ENCODE data around the gene BACE1. TPM values are rescaled to one million over a fixed set of nuclear protein-coding genes. Genes with fewer than 3 reads are reported as not detected.

Gene BACE1
- 9.4 TPM for total RNA-seq

DNA sequence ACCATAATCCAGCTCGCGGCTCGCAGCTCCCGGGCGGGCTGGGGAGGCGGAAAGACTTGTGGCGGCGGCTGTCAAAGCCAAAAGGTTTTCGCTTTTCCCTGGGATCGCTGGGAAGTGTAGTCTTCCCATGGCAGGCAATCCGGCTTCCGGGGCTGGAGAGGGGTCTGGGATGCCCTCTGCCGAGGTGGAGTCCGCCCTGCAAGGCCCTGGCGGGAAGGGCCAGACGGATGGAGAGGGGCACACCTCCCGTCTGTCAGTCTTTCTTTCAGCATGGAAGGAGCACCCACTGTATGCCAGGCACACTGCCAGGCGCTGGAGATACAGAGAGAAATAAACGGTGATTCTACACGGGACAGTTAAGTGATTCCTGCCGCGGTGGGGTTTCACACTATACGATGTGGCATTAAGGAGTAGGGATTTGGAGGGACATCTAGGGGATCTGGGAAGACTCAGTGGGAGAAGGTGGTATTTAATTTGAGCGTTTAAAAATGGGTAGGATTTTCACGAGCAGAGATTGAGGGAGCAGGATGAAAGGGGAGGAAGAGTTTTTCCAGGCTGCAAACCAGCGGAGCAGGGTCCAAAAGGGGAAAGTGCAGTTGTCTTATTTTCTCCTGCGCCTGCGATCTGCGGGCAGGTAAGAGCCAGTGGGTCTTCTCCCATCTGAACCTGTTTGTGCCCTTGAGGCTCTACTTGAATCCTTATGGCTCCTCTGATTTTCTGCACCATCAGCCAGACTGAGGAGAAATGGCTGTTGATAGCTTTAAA lies at the start of gene BACE1:
Gene BACE1, minus strand, starts transcription at position 60 of the 765 bp plus-strand sequence. CDS start 461 bp downstream, outside the sequence.
- peak within 1 kb of the TSS; percentile 79 to 89 (median 88) for H3K4me3 ChIP-seq (ENCODE audit: low read length in 3 of 3)
- no peaks in the 10 kb centered on the region for H3K27me3 ChIP-seq (ENCODE audit: control insufficient read depth in 3 of 3, insufficient read depth in 3 of 3, low read length in 3 of 3)
- peaks cover 20 to 25% (median 22%) of the 10 kb centered on the region in 3 donors for H3K4me1 ChIP-seq (ENCODE audit: control insufficient read depth in 3 of 3, insufficient read depth in 3 of 3, low read length in 3 of 3)
- H3K9ac ChIP-seq (ENCODE audit: low read depth in 1 of 3, low read length in 3 of 3), result peak within 1 kb of the TSS; percentile 76 to 87 (median 77)
- H3K9me3 ChIP-seq (ENCODE audit: control insufficient read depth in 3 of 3, low read length in 3 of 3), result no peaks in the 10 kb centered on the region
- no peak within 1 kb of the TSS for H3K27ac ChIP-seq (ENCODE audit: low read depth, low read length)
- H3K36me3 ChIP-seq (ENCODE audit: control insufficient read depth in 3 of 3, insufficient read depth in 3 of 3, low read length in 3 of 3), result no peaks in the 10 kb centered on the region

DNA sequence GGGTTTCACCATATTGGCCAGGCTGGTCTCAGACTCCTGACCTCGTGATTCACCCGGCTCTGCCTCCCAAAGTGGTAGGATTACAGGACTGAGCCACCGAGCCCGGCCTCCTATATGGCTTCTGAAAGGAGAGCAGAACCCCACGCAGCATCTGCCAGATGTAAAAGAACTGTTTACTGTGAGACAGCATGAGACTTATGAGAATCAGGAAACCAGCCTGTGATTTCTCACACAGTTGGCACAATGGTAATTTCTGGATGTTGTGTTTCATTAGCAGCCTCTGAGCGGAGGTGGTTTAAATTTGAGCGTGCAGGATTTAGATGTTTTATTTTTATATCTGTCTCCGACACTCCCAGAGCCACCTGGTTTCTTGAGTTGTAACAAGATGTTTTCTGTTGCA lies 45.4 kb upstream of the BACE1 start:
- H3K9ac ChIP-seq (ENCODE audit: low read depth in 1 of 3, low read length in 3 of 3), result no peak overlapping the region
- H3K27ac ChIP-seq (ENCODE audit: low read depth, low read length), result no peak overlapping the region
- H3K27me3 ChIP-seq (ENCODE audit: control insufficient read depth in 3 of 3, insufficient read depth in 3 of 3, low read length in 3 of 3), result no peaks in the 10 kb centered on the region
- no peaks in the 10 kb centered on the region for H3K4me1 ChIP-seq (ENCODE audit: control insufficient read depth in 3 of 3, insufficient read depth in 3 of 3, low read length in 3 of 3)
- H3K9me3 ChIP-seq (ENCODE audit: control insufficient read depth in 3 of 3, low read length in 3 of 3), result no peaks in the 10 kb centered on the region
- H3K4me3 ChIP-seq (ENCODE audit: low read length in 3 of 3), result no peak overlapping the region
- H3K36me3 ChIP-seq (ENCODE audit: control insufficient read depth in 3 of 3, insufficient read depth in 3 of 3, low read length in 3 of 3), result peaks cover 22 to 30% (median 27%) of the 10 kb centered on the region in 3 donors

DNA sequence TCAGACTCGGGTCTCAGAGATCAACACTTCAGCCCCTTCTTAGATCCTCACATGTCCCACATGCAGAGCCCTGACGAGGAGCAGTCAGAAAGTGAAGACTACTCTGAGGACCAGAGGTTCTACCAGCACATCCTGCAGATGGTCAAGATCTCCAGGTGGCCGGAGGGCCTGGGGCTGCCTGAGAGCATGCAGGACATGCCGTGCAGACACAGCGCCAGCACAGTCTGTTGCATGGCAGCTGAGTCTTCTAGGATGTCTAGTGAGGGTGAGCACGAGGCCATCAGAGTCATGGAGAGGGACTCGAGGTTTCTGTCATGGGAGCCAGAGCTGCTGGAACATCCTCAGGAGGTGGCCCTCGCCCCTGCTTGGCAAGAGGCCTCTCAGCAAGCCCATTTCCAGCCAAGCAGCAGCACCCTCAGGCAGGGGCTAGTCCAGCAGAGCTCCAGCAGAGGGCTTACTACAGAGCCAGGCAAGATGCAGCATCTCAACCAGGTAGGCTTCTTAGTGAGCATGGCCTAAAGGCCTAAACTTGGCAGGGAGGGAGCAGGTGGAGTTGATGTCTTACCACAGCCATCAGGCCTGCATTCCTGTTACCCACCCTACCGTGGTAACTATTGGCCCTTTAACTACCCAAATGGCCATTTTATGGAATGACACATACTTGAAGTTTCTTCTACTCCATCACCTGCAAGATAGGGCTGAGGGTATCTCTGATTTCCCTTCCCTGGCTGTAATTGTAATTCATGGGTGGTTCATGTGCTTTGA lies 40.3 kb upstream of the BACE1 start:
- Histone ChIP-seq H3K4me1 (ENCODE audit: control insufficient read depth in 3 of 3, insufficient read depth in 3 of 3, low read length in 3 of 3) (no peaks in the 10 kb centered on the region), H3K27me3 (ENCODE audit: control insufficient read depth in 3 of 3, insufficient read depth in 3 of 3, low read length in 3 of 3) (no peaks in the 10 kb centered on the region), H3K4me3 (ENCODE audit: low read length in 3 of 3) (no peak overlapping the region), H3K9me3 (ENCODE audit: control insufficient read depth in 3 of 3, low read length in 3 of 3) (no peaks in the 10 kb centered on the region), H3K27ac (ENCODE audit: low read depth, low read length) (no peak overlapping the region), H3K36me3 (ENCODE audit: control insufficient read depth in 3 of 3, insufficient read depth in 3 of 3, low read length in 3 of 3) (peaks cover 15 to 28% (median 19%) of the 10 kb centered on the region in 3 donors), H3K9ac (ENCODE audit: low read depth in 1 of 3, low read length in 3 of 3) (no peak overlapping the region)

DNA sequence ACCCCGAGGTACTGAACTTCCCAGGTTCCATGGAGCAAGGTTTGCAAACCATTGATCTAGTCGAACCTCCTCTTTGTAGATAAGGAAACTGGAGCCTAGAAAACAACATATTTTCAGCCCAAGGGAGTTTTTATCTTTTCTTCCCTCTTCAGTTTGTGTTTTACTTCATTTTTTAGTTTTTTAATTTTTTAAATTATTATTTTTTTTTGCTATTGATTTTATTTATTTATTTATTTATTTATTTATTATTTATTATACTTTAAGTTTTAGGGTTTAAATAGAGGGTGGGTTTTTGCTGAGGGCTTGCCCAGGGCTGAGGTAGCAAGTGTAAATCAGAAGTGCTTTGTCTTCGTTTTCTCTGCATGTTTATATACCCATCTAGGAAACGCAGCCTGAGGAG lies 38.5 kb upstream of the BACE1 start:
- peaks cover 15 to 28% (median 19%) of the 10 kb centered on the region in 3 donors for H3K36me3 ChIP-seq (ENCODE audit: control insufficient read depth in 3 of 3, insufficient read depth in 3 of 3, low read length in 3 of 3)
- no peaks in the 10 kb centered on the region for H3K9me3 ChIP-seq (ENCODE audit: control insufficient read depth in 3 of 3, low read length in 3 of 3)
- H3K27me3 ChIP-seq (ENCODE audit: control insufficient read depth in 3 of 3, insufficient read depth in 3 of 3, low read length in 3 of 3), result no peaks in the 10 kb centered on the region
- H3K27ac ChIP-seq (ENCODE audit: low read depth, low read length), result no peak overlapping the region
- no peak overlapping the region for H3K4me3 ChIP-seq (ENCODE audit: low read length in 3 of 3)
- no peak overlapping the region for H3K9ac ChIP-seq (ENCODE audit: low read depth in 1 of 3, low read length in 3 of 3)
- H3K4me1 ChIP-seq (ENCODE audit: control insufficient read depth in 3 of 3, insufficient read depth in 3 of 3, low read length in 3 of 3), result no peaks in the 10 kb centered on the region

DNA sequence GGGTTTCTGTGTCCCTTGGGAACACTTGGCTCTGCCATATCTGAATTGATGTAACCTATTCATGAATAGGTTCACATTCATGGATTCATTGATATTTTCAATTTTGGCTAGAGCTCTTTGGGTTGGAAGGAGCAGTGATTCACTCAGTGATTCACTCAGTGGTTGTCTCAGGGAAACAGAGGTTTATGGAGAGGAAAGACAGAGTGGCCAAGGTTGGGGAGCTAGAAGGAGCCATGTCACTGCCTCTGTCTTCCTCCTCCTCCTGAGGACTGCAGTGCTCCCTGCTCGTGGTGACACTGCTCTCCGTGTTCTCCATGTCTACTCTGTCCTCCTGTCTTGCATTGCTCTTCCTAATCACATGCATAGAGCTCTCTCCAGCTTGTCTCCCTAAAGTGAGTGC lies 29.0 kb upstream of the BACE1 start:
- H3K9me3 ChIP-seq (ENCODE audit: control insufficient read depth in 3 of 3, low read length in 3 of 3), result no peaks in the 10 kb centered on the region
- H3K27me3 ChIP-seq (ENCODE audit: control insufficient read depth in 3 of 3, insufficient read depth in 3 of 3, low read length in 3 of 3), result no peaks in the 10 kb centered on the region
- no peak overlapping the region for H3K9ac ChIP-seq (ENCODE audit: low read depth in 1 of 3, low read length in 3 of 3)
- H3K27ac ChIP-seq (ENCODE audit: low read depth, low read length), result no peak overlapping the region
- no peak overlapping the region for H3K4me3 ChIP-seq (ENCODE audit: low read length in 3 of 3)
- H3K4me1 ChIP-seq (ENCODE audit: control insufficient read depth in 3 of 3, insufficient read depth in 3 of 3, low read length in 3 of 3), result no peaks in the 10 kb centered on the region
- H3K36me3 ChIP-seq (ENCODE audit: control insufficient read depth in 3 of 3, insufficient read depth in 3 of 3, low read length in 3 of 3), result peaks cover 9 to 24% (median 23%) of the 10 kb centered on the region in 3 donors

DNA sequence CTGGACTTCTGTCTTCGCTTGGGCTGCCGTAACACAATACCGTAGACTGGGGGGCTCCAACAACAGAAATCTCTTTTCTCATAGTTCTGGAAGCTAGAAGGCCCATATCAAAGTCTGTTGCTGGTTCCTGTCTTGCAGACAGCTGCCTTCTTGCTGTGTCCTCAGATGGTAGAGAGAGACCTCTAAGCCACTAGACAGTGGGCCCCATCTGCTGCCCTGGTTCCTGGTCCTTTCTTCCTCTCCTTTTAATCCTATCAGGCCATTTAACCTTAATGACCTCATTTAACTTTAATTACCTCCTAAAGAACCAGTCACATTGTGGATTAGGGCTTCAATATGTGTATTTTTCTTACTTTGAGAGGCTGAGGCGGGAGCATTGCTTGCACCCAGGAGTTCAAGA lies 21.0 kb upstream of the BACE1 start:
- Histone ChIP-seq H3K4me1 (ENCODE audit: control insufficient read depth in 3 of 3, insufficient read depth in 3 of 3, low read length in 3 of 3) (no peaks in the 10 kb centered on the region), H3K27me3 (ENCODE audit: control insufficient read depth in 3 of 3, insufficient read depth in 3 of 3, low read length in 3 of 3) (no peaks in the 10 kb centered on the region), H3K4me3 (ENCODE audit: low read length in 3 of 3) (no peak overlapping the region), H3K27ac (ENCODE audit: low read depth, low read length) (no peak overlapping the region), H3K9ac (ENCODE audit: low read depth in 1 of 3, low read length in 3 of 3) (no peak overlapping the region), H3K9me3 (ENCODE audit: control insufficient read depth in 3 of 3, low read length in 3 of 3) (no peaks in the 10 kb centered on the region), H3K36me3 (ENCODE audit: control insufficient read depth in 3 of 3, insufficient read depth in 3 of 3, low read length in 3 of 3) (peaks cover 4 to 9% (median 4%) of the 10 kb centered on the region in 3 donors)

DNA sequence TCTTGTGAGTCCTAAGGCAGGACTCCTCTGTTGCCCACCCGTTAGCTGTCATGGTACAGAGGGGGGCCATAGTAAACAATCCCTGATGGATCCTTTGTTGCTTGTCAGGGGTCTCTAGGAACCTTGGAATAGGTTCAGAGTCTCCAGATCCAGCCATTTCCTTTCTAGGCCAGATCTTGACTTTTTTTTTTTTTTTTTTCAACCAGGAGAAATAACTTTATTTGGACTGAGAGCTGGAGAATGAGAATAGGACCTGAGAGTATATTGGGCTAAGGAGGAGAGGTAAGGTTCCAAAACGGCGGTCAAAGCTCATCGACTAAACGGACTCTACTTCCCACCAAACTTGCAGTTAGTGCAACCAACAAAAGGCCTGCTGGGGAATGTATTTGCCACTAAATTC lies 19.3 kb upstream of the BACE1 start:
- Histone ChIP-seq H3K4me1 (ENCODE audit: control insufficient read depth in 3 of 3, insufficient read depth in 3 of 3, low read length in 3 of 3) (no peaks in the 10 kb centered on the region), H3K27ac (ENCODE audit: low read depth, low read length) (no peak overlapping the region), H3K36me3 (ENCODE audit: control insufficient read depth in 3 of 3, insufficient read depth in 3 of 3, low read length in 3 of 3) (peaks cover 0 to 8% (median 4%) of the 10 kb centered on the region in 3 donors), H3K9ac (ENCODE audit: low read depth in 1 of 3, low read length in 3 of 3) (no peak overlapping the region), H3K4me3 (ENCODE audit: low read length in 3 of 3) (no peak overlapping the region), H3K9me3 (ENCODE audit: control insufficient read depth in 3 of 3, low read length in 3 of 3) (no peaks in the 10 kb centered on the region), H3K27me3 (ENCODE audit: control insufficient read depth in 3 of 3, insufficient read depth in 3 of 3, low read length in 3 of 3) (no peaks in the 10 kb centered on the region)

DNA sequence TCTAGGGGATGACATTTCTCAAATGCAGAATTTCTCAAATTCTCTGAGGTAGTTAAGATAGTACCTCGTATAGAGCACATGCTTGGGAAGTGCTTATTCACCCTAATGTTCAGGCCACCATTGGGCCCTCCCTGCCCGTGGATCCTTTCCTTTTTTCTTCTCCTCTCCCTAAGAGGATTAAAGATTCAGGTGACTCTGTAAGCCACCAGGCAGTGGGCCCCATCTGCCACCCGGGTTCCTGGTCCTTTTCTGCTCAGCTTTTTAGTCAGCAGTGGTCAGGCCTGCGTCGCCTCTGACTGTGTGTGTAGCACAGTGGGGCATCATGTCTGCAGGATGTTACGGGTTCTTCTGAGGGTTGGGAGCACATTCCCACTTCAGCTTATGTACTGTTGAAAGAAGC lies 18.8 kb upstream of the BACE1 start:
- Histone ChIP-seq H3K36me3 (ENCODE audit: control insufficient read depth in 3 of 3, insufficient read depth in 3 of 3, low read length in 3 of 3) (peaks cover 0 to 4% (median 4%) of the 10 kb centered on the region in 3 donors), H3K27ac (ENCODE audit: low read depth, low read length) (no peak overlapping the region)

DNA sequence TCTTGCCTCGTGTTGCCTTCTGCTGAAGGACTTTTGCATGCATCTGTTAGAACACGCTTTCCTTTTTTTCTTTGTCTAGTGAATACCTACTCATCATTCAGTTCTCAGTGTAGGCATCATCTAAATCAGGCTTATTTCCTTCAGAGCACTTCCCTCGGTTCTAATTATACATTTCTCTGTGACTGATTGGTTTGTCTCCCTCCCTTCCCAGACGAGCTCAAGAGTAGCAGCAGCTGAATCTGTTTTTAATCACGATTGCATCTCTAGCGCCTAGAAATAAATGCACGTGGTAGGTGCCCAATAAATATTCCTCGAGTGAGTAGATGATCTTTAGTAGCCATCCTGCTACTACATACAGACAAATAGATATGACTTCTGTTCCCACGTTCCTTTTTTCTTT lies 17.9 kb upstream of the BACE1 start:
- H3K4me1 ChIP-seq (ENCODE audit: control insufficient read depth in 3 of 3, insufficient read depth in 3 of 3, low read length in 3 of 3), result peaks cover 2 to 5% (median 4%) of the 10 kb centered on the region in 3 donors
- no peaks in the 10 kb centered on the region for H3K27me3 ChIP-seq (ENCODE audit: control insufficient read depth in 3 of 3, insufficient read depth in 3 of 3, low read length in 3 of 3)
- H3K27ac ChIP-seq (ENCODE audit: low read depth, low read length), result no peak overlapping the region
- no peak overlapping the region for H3K4me3 ChIP-seq (ENCODE audit: low read length in 3 of 3)
- H3K9ac ChIP-seq (ENCODE audit: low read depth in 1 of 3, low read length in 3 of 3), result no peak overlapping the region
- H3K36me3 ChIP-seq (ENCODE audit: control insufficient read depth in 3 of 3, insufficient read depth in 3 of 3, low read length in 3 of 3), result peaks cover 0 to 2% (median under 1%) of the 10 kb centered on the region in 3 donors
- no peaks in the 10 kb centered on the region for H3K9me3 ChIP-seq (ENCODE audit: control insufficient read depth in 3 of 3, low read length in 3 of 3)

More for the DNA sequence above, 18.8 kb upstream of the BACE1 start:
- no peaks in the 10 kb centered on the region for H3K4me1 ChIP-seq (ENCODE audit: control insufficient read depth in 3 of 3, insufficient read depth in 3 of 3, low read length in 3 of 3)
- H3K9ac ChIP-seq (ENCODE audit: low read depth in 1 of 3, low read length in 3 of 3), result no peak overlapping the region
- no peaks in the 10 kb centered on the region for H3K9me3 ChIP-seq (ENCODE audit: control insufficient read depth in 3 of 3, low read length in 3 of 3)
- no peak overlapping the region for H3K4me3 ChIP-seq (ENCODE audit: low read length in 3 of 3)
- H3K27me3 ChIP-seq (ENCODE audit: control insufficient read depth in 3 of 3, insufficient read depth in 3 of 3, low read length in 3 of 3), result no peaks in the 10 kb centered on the region

DNA sequence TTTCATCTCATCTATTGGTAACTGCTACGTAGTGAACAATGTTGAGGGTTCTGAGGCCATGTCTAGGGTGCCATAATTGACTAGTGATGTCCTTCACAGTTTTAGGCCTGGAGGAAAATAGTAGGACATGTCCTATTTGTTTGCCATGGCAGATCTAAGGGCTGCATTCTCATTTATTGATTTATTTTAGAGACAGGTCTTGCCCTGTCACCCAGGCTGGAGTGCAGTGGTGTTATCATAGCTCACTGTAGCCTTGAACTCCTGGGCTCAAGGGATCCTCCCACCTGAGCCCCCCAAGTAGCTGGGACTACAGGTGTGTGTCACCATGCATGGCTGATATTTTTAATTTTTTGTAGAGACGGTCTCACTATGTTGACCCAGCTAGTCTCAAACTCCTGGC lies 16.8 kb upstream of the BACE1 start:
- H3K9me3 ChIP-seq (ENCODE audit: control insufficient read depth in 3 of 3, low read length in 3 of 3), result no peaks in the 10 kb centered on the region
- no peak overlapping the region for H3K27ac ChIP-seq (ENCODE audit: low read depth, low read length)
- peaks cover 8 to 12% (median 9%) of the 10 kb centered on the region in 3 donors for H3K4me1 ChIP-seq (ENCODE audit: control insufficient read depth in 3 of 3, insufficient read depth in 3 of 3, low read length in 3 of 3)
- peaks cover 0 to 2% (median 0%) of the 10 kb centered on the region in 3 donors for H3K36me3 ChIP-seq (ENCODE audit: control insufficient read depth in 3 of 3, insufficient read depth in 3 of 3, low read length in 3 of 3)
- H3K27me3 ChIP-seq (ENCODE audit: control insufficient read depth in 3 of 3, insufficient read depth in 3 of 3, low read length in 3 of 3), result no peaks in the 10 kb centered on the region
- no peak overlapping the region for H3K4me3 ChIP-seq (ENCODE audit: low read length in 3 of 3)
- H3K9ac ChIP-seq (ENCODE audit: low read depth in 1 of 3, low read length in 3 of 3), result no peak overlapping the region
